ENCODE data around the gene MARCHF2.

DNA sequence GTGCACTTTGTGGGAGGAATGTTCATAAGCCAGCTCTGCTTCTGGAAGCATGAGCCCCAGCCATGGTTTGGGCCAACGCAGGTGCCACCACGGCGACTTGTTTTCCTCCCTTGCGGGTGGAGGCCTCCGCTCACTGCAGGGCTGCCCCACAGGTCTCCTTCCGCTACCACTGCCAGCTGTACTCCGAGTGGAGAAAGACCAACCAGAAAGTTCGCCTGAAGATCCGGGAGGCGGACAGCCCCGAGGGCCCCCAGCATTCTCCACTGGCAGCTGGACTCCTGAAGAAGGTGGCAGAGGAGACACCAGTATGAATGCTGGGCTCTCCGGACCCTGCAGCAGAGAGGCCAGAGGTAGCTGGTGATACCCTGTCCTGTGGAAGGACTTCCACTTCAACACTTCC, 25.1 kb downstream of the MARCHF2 start:
- TF ChIP-seq, protein P1, sequence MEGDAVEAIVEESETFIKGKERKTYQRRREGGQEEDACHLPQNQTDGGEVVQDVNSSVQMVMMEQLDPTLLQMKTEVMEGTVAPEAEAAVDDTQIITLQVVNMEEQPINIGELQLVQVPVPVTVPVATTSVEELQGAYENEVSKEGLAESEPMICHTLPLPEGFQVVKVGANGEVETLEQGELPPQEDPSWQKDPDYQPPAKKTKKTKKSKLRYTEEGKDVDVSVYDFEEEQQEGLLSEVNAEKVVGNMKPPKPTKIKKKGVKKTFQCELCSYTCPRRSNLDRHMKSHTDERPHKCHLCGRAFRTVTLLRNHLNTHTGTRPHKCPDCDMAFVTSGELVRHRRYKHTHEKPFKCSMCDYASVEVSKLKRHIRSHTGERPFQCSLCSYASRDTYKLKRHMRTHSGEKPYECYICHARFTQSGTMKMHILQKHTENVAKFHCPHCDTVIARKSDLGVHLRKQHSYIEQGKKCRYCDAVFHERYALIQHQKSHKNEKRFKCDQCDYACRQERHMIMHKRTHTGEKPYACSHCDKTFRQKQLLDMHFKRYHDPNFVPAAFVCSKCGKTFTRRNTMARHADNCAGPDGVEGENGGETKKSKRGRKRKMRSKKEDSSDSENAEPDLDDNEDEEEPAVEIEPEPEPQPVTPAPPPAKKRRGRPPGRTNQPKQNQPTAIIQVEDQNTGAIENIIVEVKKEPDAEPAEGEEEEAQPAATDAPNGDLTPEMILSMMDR (IDR thresholded peaks at IDR 0.05) = no peak
- no peak for TF ChIP-seq POLR2A (IDR thresholded peaks at IDR 0.05)

Measured in lower leg skin (tissue), 3 donors.